HEK293T (cell line): ENCODE results near the gene GRM4.

ENCODE experiments used
- CTCF ChIA-PET: fragments of 350-600 bp; formaldehyde crosslinking; extraction: SDS; loops from one replicate; lab custom pipeline; 2021; ENCODE audit warnings: antibody characterized with exemption, inconsistent platforms; lab: Yijun Ruan, JAX
- POLR2A ChIA-PET: fragments of 350-600 bp; formaldehyde crosslinking; extraction: SDS; loops from one replicate; lab custom pipeline; 2020; ENCODE audit warnings: antibody characterized with exemption, inconsistent platforms; lab: Yijun Ruan, JAX
- DNase-seq: peaks from one replicate; pipeline ENCODE4 v3.0.0; 2012; ENCODE audit warnings: mixed read lengths; ENCODE audit errors: extremely low spot score
- ARNT ChIP-seq: fragments of 450-650 bp; IDR thresholded peaks from 2 replicates; pipeline ENCODE4 v1.6.1; 2017; ENCODE audit warnings: mild to moderate bottlenecking
- BHLHE40 ChIP-seq: fragments of 450-650 bp; IDR thresholded peaks from 2 replicates; pipeline ENCODE4 v1.6.1; 2016; ENCODE audit warnings: mild to moderate bottlenecking, moderate library complexity, borderline replicate concordance
- CTBP1 ChIP-seq: fragments of 450-650 bp; IDR thresholded peaks from 2 replicates; pipeline ENCODE4 v1.6.1; 2016; ENCODE audit warnings: borderline replicate concordance
- ELF4 ChIP-seq: fragments of 450-650 bp; IDR thresholded peaks from 2 replicates; pipeline ENCODE4 v1.6.1; 2017; ENCODE audit warnings: antibody characterized with exemption
- FOXA1 ChIP-seq: fragments of 450-650 bp; IDR thresholded peaks from 2 replicates; pipeline ENCODE4 v1.6.1; 2016; ENCODE audit warnings: mild to moderate bottlenecking
- FOXK2 ChIP-seq: fragments of 450-650 bp; IDR thresholded peaks from 2 replicates; pipeline ENCODE4 v1.6.1; 2016; ENCODE audit warnings: mild to moderate bottlenecking
- FOXM1 ChIP-seq: fragments of 450-650 bp; IDR thresholded peaks from 2 replicates; pipeline ENCODE4 v1.6.1; 2017; ENCODE audit warnings: mild to moderate bottlenecking, borderline replicate concordance
- HDGF ChIP-seq: fragments of 450-650 bp; IDR thresholded peaks from 2 replicates; pipeline ENCODE4 v1.6.1; 2017; ENCODE audit warnings: antibody characterized with exemption, borderline replicate concordance
- L3MBTL2 ChIP-seq: fragments of 450-650 bp; conservative IDR thresholded peaks from 2 replicates; pipeline ENCODE4 v1.6.1; 2016; ENCODE audit warnings: mild to moderate bottlenecking
- LEF1 ChIP-seq: fragments of 450-650 bp; IDR thresholded peaks from 2 replicates; pipeline ENCODE4 v1.6.1; 2017; ENCODE audit warnings: mild to moderate bottlenecking, borderline replicate concordance
- NFRKB ChIP-seq: fragments of 450-650 bp; IDR thresholded peaks from 2 replicates; pipeline ENCODE4 v1.6.1; 2016; ENCODE audit warnings: mild to moderate bottlenecking, moderate library complexity
- PKNOX1 ChIP-seq: fragments of 450-650 bp; IDR thresholded peaks from 2 replicates; pipeline ENCODE4 v1.6.1; 2016
- SP1 ChIP-seq: fragments of 450-650 bp; IDR thresholded peaks from 2 replicates; pipeline ENCODE4 v1.6.1; 2017
- SUZ12 ChIP-seq: fragments of 450-650 bp; IDR thresholded peaks from 2 replicates; pipeline ENCODE4 v1.6.1; 2016; ENCODE audit warnings: mild to moderate bottlenecking
- TARDBP ChIP-seq: fragments of 450-650 bp; IDR thresholded peaks from 2 replicates; pipeline ENCODE4 v1.6.1; 2016
- ZNF384 ChIP-seq: fragments of 450-650 bp; IDR thresholded peaks from 2 replicates; pipeline ENCODE4 v1.6.1; 2016

GRM4 gene

GRCh38 chr6:34085453-34086170 is 60.3 kb downstream of the GRM4 start:
- ChIA-PET POLR2A (no interaction called here), CTCF (no interaction called here)
- DNase-seq = no peak
- TF ChIP-seq FOXM1 (no peak), LEF1 (no peak), L3MBTL2 (no peak), BHLHE40 (no peak), SUZ12 (no peak), SP1 (no peak), PKNOX1 (no peak), FOXK2 (no peak)

GRCh38 chr6:34084591-34085290 is 61.1 kb downstream of the GRM4 start:
- no peak for DNase-seq
- CTCF ChIA-PET = no interaction called here
- POLR2A ChIA-PET = no interaction called here
- TF ChIP-seq PKNOX1 (no peak), CTBP1 (no peak), ARNT (no peak), LEF1 (no peak), ZNF384 (no peak), HDGF (no peak), FOXA1 (no peak), SP1 (no peak), SUZ12 (no peak), TARDBP (no peak), FOXK2 (no peak), L3MBTL2 (no peak), BHLHE40 (no peak), FOXM1 (no peak), ELF4 (no peak), NFRKB (no peak)

GRCh38 chr6:34082864-34083626 is 62.8 kb downstream of the GRM4 start:
- TF ChIP-seq ZNF384 (no peak), HDGF (no peak), SUZ12 (no peak), BHLHE40 (no peak), PKNOX1 (no peak), NFRKB (no peak), ELF4 (no peak), ARNT (no peak), FOXM1 (no peak)
- DNase-seq = no peak
- CTCF ChIA-PET = no interaction called here
- POLR2A ChIA-PET = no interaction called here

GRCh38 chr6:34082348-34082747 is 63.5 kb downstream of the GRM4 start:
- POLR2A ChIA-PET = no interaction called here
- TF ChIP-seq ELF4 (no peak), BHLHE40 (no peak), CTBP1 (no peak)
- no peak for DNase-seq
- CTCF ChIA-PET = interaction anchor here (1.1 kb wide), 1 partner anchor 13 kb away, joined by 3 read pairs; no protein-coding TSS in a partner anchor

GRCh38 chr6:34080357-34080756 is 65.5 kb downstream of the GRM4 start:
- CTCF ChIA-PET = no interaction called here
- no peak for TF ChIP-seq BHLHE40
- POLR2A ChIA-PET = no interaction called here
- no peak for DNase-seq

- no peak for TF ChIP-seq ZNF384
- TF ChIP-seq ELF4 = no peak
- TF ChIP-seq PKNOX1 = no peak
- no peak for TF ChIP-seq ARNT
- no peak for TF ChIP-seq BHLHE40
- TF ChIP-seq SP1 = no peak
- no peak for TF ChIP-seq CTBP1
- no peak for TF ChIP-seq FOXA1
- no peak for TF ChIP-seq LEF1
- no peak for TF ChIP-seq TARDBP
- TF ChIP-seq NFRKB = no peak
- ChIA-PET POLR2A (no interaction called here), CTCF (no interaction called here)
- DNase-seq = no peak
Measured at GRCh38 chr6:34079899-34080298, 66.0 kb downstream of the GRM4 start.
